HCT116 (cell line): ENCODE measurements around the gene CTNND2. TPM values are rescaled to one million over a fixed set of nuclear protein-coding genes. Genes with fewer than 3 reads are reported as not detected.

Source experiments
- ATAC-seq: fragments of 200-7000 bp; cut with Tn5 transposase; 2 replicates; pipeline ENCODE4 v1.9.1; 2020; ENCODE audit warnings: mild to moderate bottlenecking, moderate library complexity
- BruUV-seq: library from RNA; stranded (reverse); fragments of 400-500 nt; replicated peaks from 2 replicates; lab custom pipeline; 2021; lab: Mats Ljungman, UMichigan
- CTCF ChIA-PET: fragments of 300-600 bp; sonication (Branson Sonifier 250); formaldehyde crosslinking; loops from one replicate; lab custom pipeline; 2021; ENCODE audit warnings: antibody characterized with exemption; lab: Charles Lee
- POLR2A ChIA-PET: fragments of 300-600, 350-600 bp; sonication (Branson Sonifier 250); formaldehyde crosslinking; loops from one replicate; lab custom pipeline; 2021; ENCODE audit warnings: antibody characterized with exemption; lab: Charles Lee
- RAD21 ChIA-PET, 2 experiments: fragments of 300-600 bp; sonication (Branson Sonifier 250); formaldehyde crosslinking; loops; one replicate each; lab custom pipeline; 2023; ENCODE audit warnings: low total read pairs in 2 of 2; ENCODE audit not compliant: uncharacterized antibody in 2 of 2, unreplicated experiment in 2 of 2, low non-redundant PET in 1 of 2; lab: Charles Lee
- DNase-seq: peaks from one replicate; pipeline ENCODE4 v3.0.0-alpha.2; 2010; ENCODE audit warnings: low read depth, low spot score
- H2AFZ ChIP-seq: fragments of 200-600 bp; shearing (Covaris generic), sonication (generic); 2 replicates; pipeline ENCODE4 v1.6.1; 2017; ENCODE audit warnings: low read depth, mixed run types, mixed read lengths, antibody characterized with exemption, low read length; ENCODE audit not compliant: poor library complexity, severe bottlenecking
- H3K27ac ChIP-seq: 2 replicates; pipeline ENCODE4 v1.5.1; 2012; ENCODE audit warnings: low read depth, low read length
- H3K27me3 ChIP-seq: fragments of 200-600 bp; sonication (generic); 2 replicates; pipeline ENCODE4 v1.6.1; 2016; ENCODE audit warnings: mixed run types, low read length, mixed read lengths; ENCODE audit not compliant: insufficient read depth
- H3K36me3 ChIP-seq, 2 experiments: fragments of 200-500 bp in 1 of 2; fragments of 200-600 bp in 1 of 2; sonication (Bioruptor generic) in 1 of 2; sonication (generic) in 1 of 2; 2 replicates each; pipeline versions ENCODE4 v1.5.1 to v1.6.1; 2014 to 2016; ENCODE audit warnings: low read length in 2 of 2, inconsistent platforms in 1 of 2, mixed read lengths in 1 of 2, mixed run types in 1 of 2; ENCODE audit not compliant: insufficient read depth in 2 of 2, control insufficient read depth in 1 of 2
- H3K4me1 ChIP-seq, 2 experiments: fragments of 200-600 bp in 1 of 2; sonication (generic) in 1 of 2; 2 replicates each; pipeline versions ENCODE4 v1.5.1 to v1.6.1; 2012 to 2017; ENCODE audit warnings: low read length in 2 of 2, inconsistent platforms in 1 of 2, mild to moderate bottlenecking in 1 of 2, mixed read lengths in 1 of 2, mixed run types in 1 of 2, moderate library complexity in 1 of 2; ENCODE audit not compliant: insufficient read depth in 2 of 2, control insufficient read depth in 1 of 2
- H3K4me2 ChIP-seq: fragments of 200-600 bp; sonication (generic); 2 replicates; pipeline ENCODE4 v1.6.1; 2017; ENCODE audit warnings: mixed run types, low read length, mixed read lengths
- H3K4me3 ChIP-seq, 2 experiments: fragments of 200-600 bp in 1 of 2; sonication (generic) in 1 of 2; replicated peaks in 1 of 2; 2 replicates each; pipeline ENCODE4 v1.5.1; 2011 to 2016; ENCODE audit warnings: low read length in 2 of 2, control low read depth in 1 of 2, low read depth in 1 of 2, mild to moderate bottlenecking in 1 of 2, mixed read lengths in 1 of 2, mixed run types in 1 of 2
- H3K79me2 ChIP-seq: fragments of 200-600 bp; sonication (generic); 2 replicates; pipeline ENCODE4 v1.6.1; 2017; ENCODE audit warnings: mild to moderate bottlenecking, mixed run types, low read length, moderate library complexity, mixed read lengths; ENCODE audit not compliant: insufficient read depth
- H3K9ac ChIP-seq: fragments of 200-600 bp; sonication (generic); 2 replicates; pipeline ENCODE4 v1.6.1; 2016; ENCODE audit warnings: low read length, mixed read lengths
- H3K9me2 ChIP-seq: fragments of 200-600 bp; sonication (generic), shearing (Covaris generic); 2 replicates; pipeline ENCODE4 v1.6.1; 2017; ENCODE audit warnings: mixed run types, mild to moderate bottlenecking, moderate library complexity; ENCODE audit not compliant: insufficient read depth
- H3K9me3 ChIP-seq, 2 experiments: fragments of 200-500 bp in 1 of 2; fragments of 200-600 bp in 1 of 2; sonication (Bioruptor generic) in 1 of 2; sonication (generic) in 1 of 2; 2 replicates each; pipeline ENCODE4 v1.6.1; 2014 to 2017; ENCODE audit warnings: low read length in 2 of 2, mixed read lengths in 2 of 2, inconsistent platforms in 1 of 2, low read depth in 1 of 2, mild to moderate bottlenecking in 1 of 2, mixed run types in 1 of 2, moderate library complexity in 1 of 2; ENCODE audit not compliant: control insufficient read depth in 1 of 2, insufficient read depth in 1 of 2
- H4K20me1 ChIP-seq: fragments of 200-600 bp; sonication (generic), shearing (Covaris generic); 2 replicates; pipeline ENCODE4 v1.6.1; 2017; ENCODE audit warnings: mixed run types, mild to moderate bottlenecking, moderate library complexity; ENCODE audit not compliant: insufficient read depth
- CBX3 ChIP-seq: IDR thresholded peaks from 2 replicates; pipeline ENCODE4 v1.6.1; 2012; ENCODE audit warnings: low read depth
- CEBPB ChIP-seq: IDR thresholded peaks from 2 replicates; pipeline ENCODE4 v1.6.1; 2012; ENCODE audit warnings: low read depth
- CTCF ChIP-seq, 3 experiments: fragments of 200-600 bp in 1 of 3; sonication (generic) in 1 of 3; IDR thresholded peaks in 2 of 3; conservative IDR thresholded peaks in 1 of 3; 2 replicates each; pipeline ENCODE4 v1.5.1; 2012 to 2017; ENCODE audit warnings: low read depth in 2 of 3, low read length in 2 of 3, antibody characterized with exemption in 1 of 3, borderline replicate concordance in 1 of 3, control low read depth in 1 of 3, mild to moderate bottlenecking in 1 of 3, mixed read lengths in 1 of 3, mixed run types in 1 of 3, moderate library complexity in 1 of 3; ENCODE audit not compliant: insufficient read depth in 1 of 3
- EGR1 ChIP-seq: IDR thresholded peaks from 2 replicates; pipeline ENCODE4 v1.6.1; 2012; ENCODE audit warnings: low read depth
- ELF1 ChIP-seq: IDR thresholded peaks from 2 replicates; pipeline ENCODE4 v1.6.1; 2012; ENCODE audit warnings: low read depth, borderline replicate concordance
- EZH2 ChIP-seq: fragments of 200-600 bp; sonication (generic); IDR thresholded peaks from 2 replicates; pipeline ENCODE4 v1.6.1; 2017; ENCODE audit warnings: antibody characterized with exemption, mixed run types
- FOSL1 ChIP-seq: IDR thresholded peaks from 2 replicates; pipeline ENCODE4 v1.6.1; 2012; ENCODE audit warnings: low read depth
- MAX ChIP-seq: IDR thresholded peaks from 2 replicates; pipeline ENCODE4 v1.6.1; 2012
- POLR2A ChIP-seq: IDR thresholded peaks from 2 replicates; pipeline ENCODE4 v1.7.0; 2011; ENCODE audit warnings: borderline replicate concordance; ENCODE audit not compliant: insufficient read depth, insufficient read length; ENCODE audit errors: extremely low read depth
- RAD21 ChIP-seq: IDR thresholded peaks from 2 replicates; pipeline ENCODE4 v1.6.1; 2012; ENCODE audit warnings: low read depth, mild to moderate bottlenecking
- SIN3A ChIP-seq: IDR thresholded peaks from 2 replicates; pipeline ENCODE4 v1.6.1; 2012; ENCODE audit warnings: low read depth
- SP1 ChIP-seq: IDR thresholded peaks from 2 replicates; pipeline ENCODE4 v1.6.1; 2012; ENCODE audit warnings: low read depth
- TCF7L2 ChIP-seq: IDR thresholded peaks from 2 replicates; pipeline ENCODE4 v1.7.0; 2011; ENCODE audit warnings: borderline replicate concordance, inconsistent platforms; ENCODE audit not compliant: insufficient read depth, insufficient read length; ENCODE audit errors: extremely low read depth
- intact Hi-C: fragments of 100-400 bp; cut with micrococcal nuclease; formaldehyde crosslinking; loops from 2 replicates; pipeline ENCODE4 v1.10.0; 2022
- total RNA-seq: library from RNA; stranded (reverse); gene quantifications from one replicate; pipeline ENCODE4 v1.2.1, GENCODE V29; 2021; ENCODE audit not compliant: unreplicated experiment
- TF ChIP-seq, protein P1 (sequence below): IDR thresholded peaks from 2 replicates; pipeline ENCODE4 v1.6.1; 2012
- TF ChIP-seq, protein P2 (sequence below): IDR thresholded peaks from 2 replicates; pipeline ENCODE4 v1.6.1; 2012; ENCODE audit warnings: low read depth

CTNND2 gene
- total RNA-seq, 1 experiment from 2014 or later = not detected

DNA sequence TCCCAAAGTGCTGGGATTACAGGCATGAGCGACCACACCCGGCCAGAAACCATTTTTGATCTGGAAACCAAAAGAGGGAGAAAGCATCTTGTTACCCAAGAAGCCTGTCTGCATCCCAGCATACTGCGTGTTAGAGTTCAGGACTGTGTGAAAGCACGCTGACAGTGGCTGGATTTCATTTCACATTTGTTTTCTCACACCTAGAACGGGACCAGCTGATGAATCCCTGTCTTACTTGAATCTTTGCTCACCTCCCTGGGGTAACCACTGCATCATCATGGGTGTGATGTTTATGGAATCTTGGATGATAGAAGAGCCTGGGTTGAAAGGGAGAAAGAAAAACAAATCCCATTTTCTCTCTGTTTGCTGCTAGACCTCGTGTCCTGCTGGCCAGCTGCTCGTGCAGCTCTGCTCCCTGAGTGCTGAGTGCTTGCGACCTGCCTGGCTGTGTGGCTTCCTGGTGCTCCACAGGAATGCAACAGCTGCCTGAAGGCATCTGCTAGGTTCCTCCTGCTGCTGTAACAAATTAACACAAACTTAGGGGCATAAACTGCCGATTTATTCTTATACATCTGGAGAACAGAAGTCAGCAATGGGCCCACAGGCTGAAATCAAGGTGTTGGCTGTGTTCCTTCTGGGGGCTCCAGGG is 764.9 kb downstream of the CTNND2 start:
- ATAC-seq = no peak

More for the DNA sequence above, 764.9 kb downstream of the CTNND2 start:
- no peaks in the 10 kb centered on the region for H3K36me3 ChIP-seq
- no peak for DNase-seq
- H3K27me3 ChIP-seq = peaks cover 21% of the 10 kb centered on the region
- H3K9ac ChIP-seq = no peak overlapping the region
- H3K4me1 ChIP-seq = no peaks in the 10 kb centered on the region
- no peak overlapping the region for H2AFZ ChIP-seq
- no peak overlapping the region for H3K27ac ChIP-seq
- H3K79me2 ChIP-seq = no peaks in the 10 kb centered on the region
- H3K9me3 ChIP-seq = no peaks in the 10 kb centered on the region
- POLR2A ChIA-PET = no interaction called here
- no peaks in the 10 kb centered on the region for H4K20me1 ChIP-seq
- H3K4me3 ChIP-seq = no peak overlapping the region
- H3K9me2 ChIP-seq = no peaks in the 10 kb centered on the region
- CTCF ChIA-PET = no interaction called here
- intact Hi-C loops = no loop called here
- TF ChIP-seq RAD21 (no peak), TCF7L2 (no peak), CTCF (IDR thresholded peaks at IDR 0.05 in 2 of 3, conservative IDR thresholded peaks at IDR 0.05 in 1 of 3; ENCODE audit: borderline replicate concordance in 1 of 3, insufficient read depth in 1 of 3, low read depth in 2 of 3, low read length in 2 of 3) (no peak), CBX3 (no peak), ELF1 (no peak), EGR1 (no peak), MAX (no peak), POLR2A (no peak), FOSL1 (no peak), CEBPB (no peak), SIN3A (no peak), SP1 (no peak), EZH2 (no peak)
- TF ChIP-seq, protein P1, sequence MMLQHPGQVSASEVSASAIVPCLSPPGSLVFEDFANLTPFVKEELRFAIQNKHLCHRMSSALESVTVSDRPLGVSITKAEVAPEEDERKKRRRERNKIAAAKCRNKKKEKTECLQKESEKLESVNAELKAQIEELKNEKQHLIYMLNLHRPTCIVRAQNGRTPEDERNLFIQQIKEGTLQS = no peak
- TF ChIP-seq, protein P2, sequence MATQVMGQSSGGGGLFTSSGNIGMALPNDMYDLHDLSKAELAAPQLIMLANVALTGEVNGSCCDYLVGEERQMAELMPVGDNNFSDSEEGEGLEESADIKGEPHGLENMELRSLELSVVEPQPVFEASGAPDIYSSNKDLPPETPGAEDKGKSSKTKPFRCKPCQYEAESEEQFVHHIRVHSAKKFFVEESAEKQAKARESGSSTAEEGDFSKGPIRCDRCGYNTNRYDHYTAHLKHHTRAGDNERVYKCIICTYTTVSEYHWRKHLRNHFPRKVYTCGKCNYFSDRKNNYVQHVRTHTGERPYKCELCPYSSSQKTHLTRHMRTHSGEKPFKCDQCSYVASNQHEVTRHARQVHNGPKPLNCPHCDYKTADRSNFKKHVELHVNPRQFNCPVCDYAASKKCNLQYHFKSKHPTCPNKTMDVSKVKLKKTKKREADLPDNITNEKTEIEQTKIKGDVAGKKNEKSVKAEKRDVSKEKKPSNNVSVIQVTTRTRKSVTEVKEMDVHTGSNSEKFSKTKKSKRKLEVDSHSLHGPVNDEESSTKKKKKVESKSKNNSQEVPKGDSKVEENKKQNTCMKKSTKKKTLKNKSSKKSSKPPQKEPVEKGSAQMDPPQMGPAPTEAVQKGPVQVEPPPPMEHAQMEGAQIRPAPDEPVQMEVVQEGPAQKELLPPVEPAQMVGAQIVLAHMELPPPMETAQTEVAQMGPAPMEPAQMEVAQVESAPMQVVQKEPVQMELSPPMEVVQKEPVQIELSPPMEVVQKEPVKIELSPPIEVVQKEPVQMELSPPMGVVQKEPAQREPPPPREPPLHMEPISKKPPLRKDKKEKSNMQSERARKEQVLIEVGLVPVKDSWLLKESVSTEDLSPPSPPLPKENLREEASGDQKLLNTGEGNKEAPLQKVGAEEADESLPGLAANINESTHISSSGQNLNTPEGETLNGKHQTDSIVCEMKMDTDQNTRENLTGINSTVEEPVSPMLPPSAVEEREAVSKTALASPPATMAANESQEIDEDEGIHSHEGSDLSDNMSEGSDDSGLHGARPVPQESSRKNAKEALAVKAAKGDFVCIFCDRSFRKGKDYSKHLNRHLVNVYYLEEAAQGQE = no peak
- TF ChIP-seq, all 23 proteins: peak for 0
- no peak overlapping the region for H3K4me2 ChIP-seq
- RAD21 ChIA-PET = no interaction called here
- BruUV-seq = no TSS peak
